GDM1 (cell line): ENCODE results near the gene TMEM266.

Source experiments
- DNase-seq: peaks from one replicate; lab custom pipeline; 2025; lab: John Stamatoyannopoulos, UW

Gene TMEM266

GRCh38 chr15:76183930-76184649, 124.3 kb downstream of the TMEM266 start:
- no peak for DNase-seq

- DNase-seq, result no peak
Observed at GRCh38 chr15:76184650-76185035, 124.9 kb downstream of the TMEM266 start.

- DNase-seq, result peak; percentile 7
Observed at GRCh38 chr15:76185716-76186115, 125.9 kb downstream of the TMEM266 start.

- DNase-seq, result no peak
Observed at GRCh38 chr15:76187163-76187562, 127.4 kb downstream of the TMEM266 start.

GRCh38 chr15:76189106-76189505, 129.3 kb downstream of the TMEM266 start:
- DNase-seq, result no peak

GRCh38 chr15:76190070-76190564, 130.3 kb downstream of the TMEM266 start:
- DNase-seq, result no peak

- peak; percentile 52 for DNase-seq
Observed at GRCh38 chr15:76190751-76191538, 131.2 kb downstream of the TMEM266 start.

GRCh38 chr15:76191539-76192244, 131.9 kb downstream of the TMEM266 start:
- DNase-seq, result no peak

- no peak for DNase-seq
Observed at GRCh38 chr15:76192715-76193114, 132.9 kb downstream of the TMEM266 start.

- no peak for DNase-seq
Observed at GRCh38 chr15:76193934-76194333, 134.1 kb downstream of the TMEM266 start.

- no peak for DNase-seq
Observed at GRCh38 chr15:76195506-76196268, 135.9 kb downstream of the TMEM266 start.

- peak; percentile 32 for DNase-seq
Observed at GRCh38 chr15:76196269-76197231, 136.8 kb downstream of the TMEM266 start.

GRCh38 chr15:76197703-76198455, 138.1 kb downstream of the TMEM266 start:
- DNase-seq, result no peak

GRCh38 chr15:76198456-76199105, 138.8 kb downstream of the TMEM266 start:
- no peak for DNase-seq

GRCh38 chr15:76199106-76200082, 139.6 kb downstream of the TMEM266 start:
- DNase-seq, result no peak

GRCh38 chr15:76200083-76200465, 140.3 kb downstream of the TMEM266 start:
- no peak for DNase-seq

GRCh38 chr15:76200641-76201105, 140.9 kb downstream of the TMEM266 start:
- DNase-seq, result no peak
